ENCODE results near the gene ESPNL.

DNA sequence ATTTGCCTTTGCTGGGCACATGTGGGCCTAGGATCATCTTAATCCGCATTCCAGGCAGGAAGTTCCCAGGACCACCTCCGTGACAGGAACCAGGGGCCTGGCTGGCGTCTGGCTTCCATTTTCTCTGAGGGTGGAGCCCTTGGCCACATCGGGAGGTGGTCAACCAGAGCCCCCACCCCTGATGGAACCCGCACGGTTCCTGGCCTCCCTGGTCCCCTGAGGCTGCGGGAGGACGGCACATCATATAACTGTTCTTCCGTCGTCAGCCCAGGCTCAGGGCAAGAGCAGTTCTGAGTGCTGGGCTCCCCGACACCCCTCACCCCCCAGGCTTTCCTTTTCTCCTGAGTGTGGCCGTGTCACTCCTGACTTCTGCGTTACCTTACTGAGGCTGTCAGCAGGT is 13.5 kb downstream of the ESPNL start:
- TF ChIP-seq, protein P1, sequence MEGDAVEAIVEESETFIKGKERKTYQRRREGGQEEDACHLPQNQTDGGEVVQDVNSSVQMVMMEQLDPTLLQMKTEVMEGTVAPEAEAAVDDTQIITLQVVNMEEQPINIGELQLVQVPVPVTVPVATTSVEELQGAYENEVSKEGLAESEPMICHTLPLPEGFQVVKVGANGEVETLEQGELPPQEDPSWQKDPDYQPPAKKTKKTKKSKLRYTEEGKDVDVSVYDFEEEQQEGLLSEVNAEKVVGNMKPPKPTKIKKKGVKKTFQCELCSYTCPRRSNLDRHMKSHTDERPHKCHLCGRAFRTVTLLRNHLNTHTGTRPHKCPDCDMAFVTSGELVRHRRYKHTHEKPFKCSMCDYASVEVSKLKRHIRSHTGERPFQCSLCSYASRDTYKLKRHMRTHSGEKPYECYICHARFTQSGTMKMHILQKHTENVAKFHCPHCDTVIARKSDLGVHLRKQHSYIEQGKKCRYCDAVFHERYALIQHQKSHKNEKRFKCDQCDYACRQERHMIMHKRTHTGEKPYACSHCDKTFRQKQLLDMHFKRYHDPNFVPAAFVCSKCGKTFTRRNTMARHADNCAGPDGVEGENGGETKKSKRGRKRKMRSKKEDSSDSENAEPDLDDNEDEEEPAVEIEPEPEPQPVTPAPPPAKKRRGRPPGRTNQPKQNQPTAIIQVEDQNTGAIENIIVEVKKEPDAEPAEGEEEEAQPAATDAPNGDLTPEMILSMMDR (IDR thresholded peaks at IDR 0.05; ENCODE audit: insufficient read depth, low read length, poor library complexity, severe bottlenecking), result no peak
- TF ChIP-seq EZH2phosphoT487 (conservative IDR thresholded peaks at IDR 0.05; ENCODE audit: low read length), result no peak

Measured in SU-DHL-6 (cell line).